HepG2 (cell line): Measurements from ENCODE around the gene ARHGAP26. TPM values are rescaled to one million over a fixed set of nuclear protein-coding genes. Genes with fewer than 3 reads are reported as not detected.
A peak's percentile ranks its signal among the peaks of the same experiment; 100 is the strongest.

Source experiments
- ARNTL ChIP-seq: sonication (generic); formaldehyde crosslinking; IDR thresholded peaks from 2 replicates; pipeline ENCODE4 v1.4.0; 2020; ENCODE audit warnings: mild to moderate bottlenecking, missing genetic modification reagents
- ATF4 ChIP-seq, 2 experiments: fragments of 450-650 bp in 1 of 2; sonication (generic) in 1 of 2; formaldehyde crosslinking; IDR thresholded peaks; 2 replicates each; pipeline versions ENCODE4 v1.5.0 to v1.8.0; 2020 to 2022; ENCODE audit warnings: mild to moderate bottlenecking in 1 of 2, missing genetic modification reagents in 1 of 2
- ELK4 ChIP-seq: sonication (generic); formaldehyde crosslinking; IDR thresholded peaks from 2 replicates; pipeline ENCODE4 v1.9.0; 2021; ENCODE audit warnings: missing genetic modification reagents, borderline replicate concordance
- GABPA ChIP-seq, 2 experiments: IDR thresholded peaks; 2 replicates each; pipeline ENCODE4 v1.6.1; 2011 to 2016; ENCODE audit warnings: low read depth in 2 of 2, low read length in 1 of 2, missing biosample characterization in 1 of 2, missing genetic modification characterization in 1 of 2
- HNF1B ChIP-seq: sonication (generic); formaldehyde crosslinking; IDR thresholded peaks from 2 replicates; pipeline ENCODE4 v1.5.1; 2020; ENCODE audit warnings: mild to moderate bottlenecking, moderate library complexity, missing genetic modification reagents
- IRX3 ChIP-seq: sonication (generic); formaldehyde crosslinking; IDR thresholded peaks from 2 replicates; pipeline ENCODE4 v1.8.1; 2023; ENCODE audit warnings: mild to moderate bottlenecking, low read depth, missing genetic modification reagents, borderline replicate concordance
- ISL2 ChIP-seq: sonication (generic); formaldehyde crosslinking; IDR thresholded peaks from 2 replicates; pipeline ENCODE4 v1.5.0; 2020; ENCODE audit warnings: missing genetic modification reagents
- KDM5A ChIP-seq: fragments of 200-600 bp; sonication (generic); IDR thresholded peaks from 2 replicates; pipeline ENCODE4 v1.7.0; 2018; ENCODE audit warnings: antibody characterized with exemption, mild to moderate bottlenecking, low read length, borderline replicate concordance
- PBX2 ChIP-seq: IDR thresholded peaks from 2 replicates; pipeline ENCODE4 v1.6.1; 2016; ENCODE audit warnings: control low read depth
- PCBP1 ChIP-seq: fragments of 200-400 bp; formaldehyde crosslinking; IDR thresholded peaks from 2 replicates; pipeline ENCODE4 v1.6.1; 2017; ENCODE audit warnings: mild to moderate bottlenecking, low read depth, low read length, borderline replicate concordance
- RBFOX2 ChIP-seq: fragments of 200-400 bp; formaldehyde crosslinking; IDR thresholded peaks from 2 replicates; pipeline ENCODE4 v1.6.1; 2017; ENCODE audit warnings: low read depth, mild to moderate bottlenecking, low read length
- RBM39 ChIP-seq: fragments of 200-400 bp; formaldehyde crosslinking; IDR thresholded peaks from one replicate; pipeline ENCODE4 v1.6.1; 2018; ENCODE audit warnings: antibody characterized with exemption, mild to moderate bottlenecking, low read depth, low read length; ENCODE audit not compliant: poor library complexity, severe bottlenecking
- RNF2 ChIP-seq: fragments of 450-650 bp; conservative IDR thresholded peaks from 2 replicates; pipeline ENCODE4 v1.6.1; 2016; ENCODE audit warnings: low read depth
- SATB2 ChIP-seq: sonication (generic); formaldehyde crosslinking; IDR thresholded peaks from 2 replicates; pipeline ENCODE4 v1.5.0; 2020; ENCODE audit warnings: missing genetic modification reagents
- ZBTB34 ChIP-seq: sonication (generic); formaldehyde crosslinking; IDR thresholded peaks from 2 replicates; pipeline ENCODE4 v1.8.0; 2022; ENCODE audit warnings: mild to moderate bottlenecking, missing genetic modification reagents
- ZNF292 ChIP-seq: sonication (generic); formaldehyde crosslinking; IDR thresholded peaks from 2 replicates; pipeline ENCODE4 v1.8.1; 2022; ENCODE audit warnings: mild to moderate bottlenecking, low read depth, missing genetic modification reagents, borderline replicate concordance
- ZNF331 ChIP-seq: sonication (generic); formaldehyde crosslinking; IDR thresholded peaks from 2 replicates; pipeline ENCODE4 v1.4.0; 2020; ENCODE audit warnings: missing genetic modification reagents
- ZNF337 ChIP-seq: sonication (generic); formaldehyde crosslinking; IDR thresholded peaks from 2 replicates; pipeline ENCODE4 v1.5.1; 2020; ENCODE audit warnings: missing genetic modification reagents, low read depth, mild to moderate bottlenecking, borderline replicate concordance
- ZNF446 ChIP-seq: sonication (generic); formaldehyde crosslinking; IDR thresholded peaks from 2 replicates; pipeline ENCODE4 v1.5.0; 2020; ENCODE audit warnings: mild to moderate bottlenecking, missing genetic modification reagents
- ZNF468 ChIP-seq: sonication (generic); formaldehyde crosslinking; IDR thresholded peaks from 2 replicates; pipeline ENCODE4 v1.8.0; 2022; ENCODE audit warnings: mild to moderate bottlenecking, moderate library complexity, missing genetic modification reagents
- ZSCAN31 ChIP-seq: sonication (generic); formaldehyde crosslinking; IDR thresholded peaks from 2 replicates; pipeline ENCODE4 v1.5.0; 2020; ENCODE audit warnings: low read depth, mild to moderate bottlenecking, missing genetic modification reagents
- polyA plus RNA-seq, 8 experiments: library from polyadenylated mRNA; depleted of rRNA in 3 of 8; stranded (reverse) in 7 of 8; unstranded in 1 of 8; fragments of >200 nt; fragmentation: Illumina TruSeq in 4 of 8; extraction: Trizol in 4 of 8; gene quantifications; 2 replicates each; pipeline versions ENCODE4 v1.2.1 to v1.2.3, GENCODE V29; 2011 to 2016; ENCODE audit warnings: low read depth in 4 of 8, missing spikeins in 1 of 8, mixed read lengths in 1 of 8; ENCODE audit not compliant: insufficient read depth in 1 of 8
- total RNA-seq, 5 experiments: library from RNA; depleted of rRNA; stranded (reverse); fragments of >200 nt; fragmentation: Illumina TruSeq; extraction: Trizol; gene quantifications; 2 replicates each; pipeline ENCODE4 v1.2.3, GENCODE V29; 2016; ENCODE audit warnings: low read depth in 1 of 5

Gene ARHGAP26
- total and polyA plus RNA-seq, 2 of the 13 experiments (the other 11 are each of a cell fraction or from before 2014, with no cell fraction given) = 9.6 to 18.2 TPM

- TF ChIP-seq RBM39 = no peak
- peak; percentile 92; the same call in 1 of the 2 replicates for TF ChIP-seq ZNF292 (CRISPR knock-in tag)
- no peak for TF ChIP-seq KDM5A
- 0 out of 2 replicates have a peak, but pooled peaks have one; percentile 47 for TF ChIP-seq IRX3
- TF ChIP-seq ZNF468 (CRISPR knock-in tag) = no peak
- 0 out of 2 replicates have a peak, but pooled peaks have one; percentile 56 for TF ChIP-seq ZBTB34 (CRISPR knock-in tag)
- TF ChIP-seq ZNF331 (CRISPR knock-in tag) = peak; percentile 92
- TF ChIP-seq PBX2 (CRISPR knock-in tag) = no peak
- TF ChIP-seq ZNF337 = no peak
- TF ChIP-seq ARNTL = peak; percentile 75; the same call in 1 of the 2 replicates
- TF ChIP-seq PCBP1 = no peak
- TF ChIP-seq SATB2 = no peak
- no peak for TF ChIP-seq ISL2 (CRISPR knock-in tag)
- TF ChIP-seq RBFOX2 = no peak
- TF ChIP-seq ZSCAN31 (CRISPR knock-in tag) = no peak; the same call in 1 of the 2 replicates
- TF ChIP-seq ZNF446 (CRISPR knock-in tag) = no peak
- 0 out of 4 replicates have a peak, but pooled peaks of 1 of the 2 experiments have one; percentile 12 for TF ChIP-seq ATF4 (CRISPR knock-in tag; IDR thresholded peaks at IDR 0.05)
- TF ChIP-seq RNF2 = no peak
- TF ChIP-seq GABPA (IDR thresholded peaks at IDR 0.05; ENCODE audit: low read depth, low read length) = no peak
- peak; percentile 59 for TF ChIP-seq GABPA (CRISPR knock-in tag; IDR thresholded peaks at IDR 0.05; ENCODE audit: low read depth)
- TF ChIP-seq ELK4 (CRISPR knock-in tag) = no peak
- TF ChIP-seq HNF1B (CRISPR knock-in tag) = peak; percentile 85; the same call in 1 of the 2 replicates
Measured at GRCh38 chr5:142981886-142982820, 212.0 kb downstream of the ARHGAP26 start (continued).
